NCI-H146 treated with DMSO at 0.1 percent for 48 hours (cell line): ENCODE measurements around the gene IL24.

ENCODE experiments used
- DNase-seq: peaks from one replicate; lab custom pipeline; 2025; ENCODE audit not compliant: unreplicated experiment; lab: John Stamatoyannopoulos, UW

Gene IL24

DNA sequence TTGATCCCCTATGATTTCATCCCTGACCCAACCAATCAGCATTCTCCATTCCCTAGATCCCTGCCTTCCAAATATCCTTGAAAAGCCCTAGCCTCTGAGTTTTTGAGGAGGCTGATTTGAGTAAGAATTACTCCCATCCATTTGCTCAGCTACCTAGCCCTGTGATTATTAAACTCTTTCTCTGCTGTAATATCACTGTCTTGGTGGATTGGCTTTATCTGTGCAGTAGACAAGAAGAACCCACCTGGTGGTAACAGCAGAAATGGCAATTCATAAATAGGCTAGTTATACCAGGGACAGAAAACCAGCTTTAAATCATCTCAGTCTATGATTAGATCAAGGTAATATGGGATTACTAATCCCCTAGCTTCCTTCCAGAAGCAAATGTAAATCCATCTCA, 18.8 kb upstream of the IL24 start:
- DNase-seq = no peak

DNA sequence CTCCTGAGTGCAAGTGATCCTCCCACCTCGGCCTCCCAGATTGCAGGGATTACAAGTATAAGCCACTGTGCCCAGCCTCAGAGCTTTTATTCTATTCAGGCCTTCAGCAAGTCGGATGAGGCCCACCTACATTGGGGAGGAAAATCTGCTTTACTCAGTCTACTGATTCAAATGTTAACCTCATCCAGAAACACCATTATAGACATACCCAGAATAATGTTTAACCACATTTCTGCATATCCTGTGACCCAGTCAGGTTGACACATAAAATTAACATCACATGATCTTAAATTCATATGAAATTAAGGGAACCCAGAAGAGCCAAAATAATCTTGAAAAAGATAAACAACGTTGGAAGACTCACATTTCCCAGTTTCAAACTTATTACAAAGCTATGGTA, 16.9 kb upstream of the IL24 start:
- no peak for DNase-seq

GRCh38 chr1:206882555-206882954, 14.7 kb upstream of the IL24 start:
- DNase-seq = no peak

GRCh38 chr1:206883160-206883559, 14.1 kb upstream of the IL24 start:
- DNase-seq = no peak

- DNase-seq = no peak
Measured at GRCh38 chr1:206883876-206884275, 13.4 kb upstream of the IL24 start.

GRCh38 chr1:206885341-206886060, 11.7 kb upstream of the IL24 start:
- no peak for DNase-seq

GRCh38 chr1:206886831-206887230, 10.4 kb upstream of the IL24 start:
- no peak for DNase-seq

- no peak for DNase-seq
Measured at GRCh38 chr1:206887701-206888100, 9.5 kb upstream of the IL24 start.

DNA sequence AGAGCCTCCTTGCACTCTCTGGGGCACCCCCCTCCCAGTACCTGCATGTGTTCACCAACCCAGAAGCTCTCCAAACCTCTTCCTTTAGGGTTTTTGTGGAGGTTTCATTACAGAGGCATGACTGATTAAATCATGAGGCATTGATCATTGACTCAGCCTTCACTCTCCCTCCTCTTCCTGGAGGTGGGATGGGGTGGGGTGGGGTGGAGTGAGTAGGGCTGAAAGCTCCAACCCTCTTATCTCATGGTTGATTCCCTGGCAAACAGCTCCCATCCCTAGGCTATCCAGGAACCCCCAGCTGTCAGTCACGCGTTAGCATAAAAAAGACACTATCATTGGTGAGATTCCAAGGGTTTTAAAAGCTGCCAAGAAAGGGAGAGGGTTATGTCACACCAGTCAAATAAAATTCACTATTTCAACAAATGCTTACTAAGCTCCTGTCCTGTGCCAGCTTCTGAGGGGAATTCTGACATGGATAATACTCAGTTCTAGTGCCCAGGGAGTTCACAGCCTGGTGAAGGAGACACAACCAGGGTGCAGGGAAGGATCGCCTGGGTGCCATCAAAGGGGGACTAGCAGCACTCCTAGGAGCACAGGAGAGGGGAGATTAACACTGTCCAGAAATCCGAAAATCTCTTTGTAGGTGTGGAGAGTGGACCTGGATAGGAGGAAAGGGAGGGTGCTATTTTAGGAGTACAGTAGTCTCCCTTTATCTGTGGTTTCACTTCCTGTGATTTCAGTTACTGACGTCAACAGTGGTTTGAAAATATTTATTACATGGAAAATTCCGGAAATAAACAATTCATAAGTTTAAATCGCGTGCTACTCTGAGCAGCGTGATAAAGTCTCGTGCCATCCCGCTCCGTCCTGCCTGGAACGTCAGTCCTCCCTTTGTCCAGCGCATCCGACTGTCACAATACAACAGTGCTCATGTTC, 6.8 kb upstream of the IL24 start:
- no peak for DNase-seq

GRCh38 chr1:206891412-206891811, 5.8 kb upstream of the IL24 start:
- DNase-seq = no peak

- DNase-seq = no peak
Measured at GRCh38 chr1:206892351-206892984, 4.8 kb upstream of the IL24 start.

GRCh38 chr1:206893380-206893779, 3.9 kb upstream of the IL24 start:
- no peak for DNase-seq

DNA sequence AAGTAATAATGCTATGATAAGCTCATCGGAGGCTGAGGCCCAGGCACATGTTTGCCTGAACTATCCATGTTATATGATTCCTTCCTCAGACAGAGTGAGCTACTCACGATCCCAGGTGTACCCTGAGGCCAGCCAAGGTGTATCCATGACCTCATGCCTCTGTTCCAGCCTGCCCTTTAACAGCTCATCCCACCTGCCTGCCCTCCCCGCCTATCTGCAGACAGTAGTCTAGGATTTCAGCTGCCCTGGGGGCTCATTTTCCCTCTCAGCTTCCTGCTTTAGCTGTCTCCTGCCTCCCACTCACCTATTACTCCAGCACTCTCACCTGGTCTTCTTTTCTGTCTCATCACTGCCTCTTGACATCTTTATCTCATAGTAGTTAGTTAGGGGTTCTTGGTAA, 1.9 kb upstream of the IL24 start:
- peak; percentile 96 for DNase-seq

GRCh38 chr1:206895837-206896242, 1.4 kb upstream of the IL24 start:
- DNase-seq = peak; percentile 87

DNA sequence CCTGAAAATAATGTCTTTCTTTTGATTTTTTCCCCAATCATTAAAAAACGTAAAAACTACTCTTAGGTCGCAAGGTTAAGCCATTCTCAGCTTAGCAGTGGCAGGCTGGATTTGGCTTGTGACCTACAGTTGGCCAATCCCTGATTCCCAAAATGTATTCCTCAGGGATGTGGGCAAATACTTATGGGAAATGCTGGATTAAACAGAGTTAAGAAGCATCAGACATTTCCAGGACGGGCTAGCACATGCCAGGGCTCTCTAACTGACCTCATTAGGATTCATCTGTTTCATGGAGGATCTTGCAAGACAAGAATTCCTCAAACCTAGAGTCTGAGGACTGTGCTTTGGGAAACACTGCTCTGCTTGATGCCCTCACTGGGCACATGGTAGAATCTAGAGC, 982 bp upstream of the IL24 start:
- DNase-seq = no peak

- no peak for DNase-seq
Measured at GRCh38 chr1:206898089-206898914, 1.1 kb downstream of the IL24 start.

DNA sequence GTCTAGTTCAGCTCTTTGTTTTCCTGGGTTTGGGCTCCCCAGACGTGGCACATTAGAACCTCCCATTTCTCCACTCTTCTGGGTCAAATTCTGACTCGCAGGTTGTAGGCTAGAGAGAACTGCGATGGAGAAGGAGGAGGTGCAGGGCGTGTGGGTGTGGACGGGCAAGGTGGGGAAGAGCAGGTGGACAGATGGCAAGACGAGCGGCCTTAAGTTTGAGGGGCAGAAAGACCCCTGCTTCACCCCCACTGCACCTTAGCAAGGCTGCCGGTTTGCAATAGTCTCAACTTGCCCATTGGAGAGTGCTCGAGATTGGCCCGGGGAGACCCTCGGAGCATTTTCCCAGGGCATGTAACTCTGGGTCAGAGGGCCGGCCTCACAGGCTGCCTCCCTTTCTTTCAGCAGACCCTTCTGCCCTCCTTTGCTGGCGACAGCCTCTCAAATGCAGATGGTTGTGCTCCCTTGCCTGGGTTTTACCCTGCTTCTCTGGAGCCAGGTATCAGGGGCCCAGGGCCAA, 1.7 kb downstream of the IL24 start:
- DNase-seq = no peak

DNA sequence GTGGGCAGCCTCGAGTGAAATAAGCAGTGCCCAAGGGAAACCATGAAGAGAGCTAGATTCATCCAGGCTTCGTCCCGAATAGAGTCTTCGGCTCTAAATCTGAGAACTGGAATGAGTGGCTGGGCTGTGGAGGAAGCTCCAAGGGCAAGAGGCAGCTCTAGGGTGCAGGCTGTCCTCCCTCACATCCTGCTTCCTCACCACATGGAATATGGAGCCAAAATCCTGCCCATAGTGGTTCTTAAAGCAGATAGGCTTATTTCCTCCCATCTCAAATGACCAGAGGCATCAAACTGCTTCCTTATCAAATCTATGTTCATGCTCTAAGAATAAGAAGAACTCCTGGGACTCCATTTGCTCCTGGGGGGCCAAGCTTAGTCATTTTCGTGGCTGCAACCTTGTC, 2.5 kb downstream of the IL24 start:
- no peak for DNase-seq

- no peak for DNase-seq
Measured at GRCh38 chr1:206900149-206900548, 2.9 kb downstream of the IL24 start.

DNA sequence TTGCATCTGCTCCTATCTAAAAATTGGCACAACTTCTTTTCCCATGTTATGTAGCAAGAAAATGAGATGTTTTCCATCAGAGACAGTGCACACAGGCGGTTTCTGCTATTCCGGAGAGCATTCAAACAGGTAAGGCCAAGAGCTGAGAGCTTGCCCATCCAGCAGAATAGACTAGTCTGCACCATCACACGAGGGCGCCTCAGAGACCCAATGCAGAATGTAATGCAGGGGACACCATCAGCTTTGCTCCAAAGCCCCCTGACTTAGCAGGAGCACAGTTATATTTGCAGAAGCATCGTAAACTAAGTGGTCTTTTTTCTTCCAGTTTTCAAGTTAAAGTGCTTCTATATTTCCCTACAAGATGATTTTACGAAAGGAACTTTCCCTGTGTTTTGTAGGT, 4.7 kb downstream of the IL24 start:
- DNase-seq = no peak

- no peak for DNase-seq
Measured at GRCh38 chr1:206902702-206903101, 5.5 kb downstream of the IL24 start.
